ENCODE data around the gene VEGFB.

VEGFB gene

DNA sequence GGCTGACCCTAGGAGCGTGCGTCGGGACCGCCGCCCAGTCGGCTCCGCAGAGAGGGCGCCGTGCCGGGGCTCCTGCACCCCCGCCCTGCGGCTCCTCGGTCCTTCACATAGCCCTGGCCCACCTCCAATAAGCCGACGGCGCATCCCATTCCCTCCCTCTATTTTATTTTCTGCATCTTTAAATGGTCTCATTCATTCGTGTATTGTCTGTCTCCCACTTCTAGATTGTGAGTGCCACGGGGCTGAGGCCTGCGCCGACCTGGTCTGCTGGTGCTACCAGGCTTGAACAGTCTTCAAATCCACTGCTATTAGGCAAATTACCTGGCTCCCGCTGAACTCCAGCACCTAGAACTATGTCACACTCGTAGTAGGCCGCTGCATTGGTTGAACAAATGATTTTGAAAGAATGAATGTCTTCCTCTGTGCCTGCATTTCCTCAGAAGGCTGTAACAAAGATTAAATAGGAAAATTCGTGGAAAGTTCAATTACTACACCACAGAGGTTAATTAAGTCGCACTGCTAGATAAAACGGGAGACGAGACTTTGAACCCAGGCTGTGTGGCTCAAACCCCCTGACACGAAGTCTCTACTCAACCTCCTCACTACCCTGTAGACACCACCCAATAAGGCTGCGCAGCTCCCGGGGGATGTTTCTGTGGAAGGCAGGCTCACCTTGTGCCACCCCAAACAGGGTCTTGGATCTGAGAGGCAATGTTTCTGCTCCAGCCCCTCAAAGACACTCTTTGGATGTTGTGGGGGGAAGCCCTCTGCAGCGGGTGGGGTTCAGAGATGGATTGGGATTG lies 13.5 kb downstream of the VEGFB start:
- DNase-seq = peak; percentile 39

DNA sequence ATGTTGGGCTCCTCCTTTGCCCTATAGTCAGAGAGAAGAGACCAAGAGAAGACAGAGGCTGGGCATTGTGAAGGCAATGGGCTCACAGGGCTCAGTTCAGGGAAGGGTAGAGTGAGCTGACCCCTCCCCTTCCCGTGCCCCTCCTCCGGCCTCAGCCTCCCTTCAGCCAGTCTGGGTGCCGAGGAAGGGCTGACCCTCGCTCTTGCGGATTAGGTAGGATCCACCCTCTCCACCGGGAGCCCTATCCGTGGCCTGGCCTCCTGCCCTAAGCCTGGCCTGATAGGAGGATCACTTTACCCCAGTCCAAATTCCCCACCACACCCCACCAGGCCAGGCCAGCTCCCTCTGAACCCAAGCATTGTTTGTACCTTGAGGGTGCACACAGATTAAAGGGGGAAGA lies 14.2 kb downstream of the VEGFB start:
- no peak for DNase-seq

DNA sequence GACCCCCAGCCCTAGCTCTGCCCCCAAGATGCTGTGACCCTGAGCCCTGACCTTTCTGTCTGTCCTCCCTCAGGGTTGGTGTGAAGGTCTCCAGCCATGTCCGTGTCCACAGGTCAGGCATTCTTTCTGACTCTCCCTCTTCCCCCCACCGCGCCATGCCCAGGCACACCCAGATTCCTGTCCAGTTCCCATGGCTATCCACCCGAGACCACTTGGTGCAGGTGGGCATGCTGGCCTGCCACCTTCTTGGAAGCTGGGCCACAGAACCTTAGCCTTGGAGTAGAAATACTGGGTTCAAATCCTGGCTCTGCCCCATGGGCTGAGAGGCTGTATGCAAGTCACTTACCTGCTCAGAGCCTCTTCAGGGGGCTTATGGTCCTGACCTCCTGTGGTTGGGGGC lies 14.7 kb downstream of the VEGFB start:
- no peak for DNase-seq

DNA sequence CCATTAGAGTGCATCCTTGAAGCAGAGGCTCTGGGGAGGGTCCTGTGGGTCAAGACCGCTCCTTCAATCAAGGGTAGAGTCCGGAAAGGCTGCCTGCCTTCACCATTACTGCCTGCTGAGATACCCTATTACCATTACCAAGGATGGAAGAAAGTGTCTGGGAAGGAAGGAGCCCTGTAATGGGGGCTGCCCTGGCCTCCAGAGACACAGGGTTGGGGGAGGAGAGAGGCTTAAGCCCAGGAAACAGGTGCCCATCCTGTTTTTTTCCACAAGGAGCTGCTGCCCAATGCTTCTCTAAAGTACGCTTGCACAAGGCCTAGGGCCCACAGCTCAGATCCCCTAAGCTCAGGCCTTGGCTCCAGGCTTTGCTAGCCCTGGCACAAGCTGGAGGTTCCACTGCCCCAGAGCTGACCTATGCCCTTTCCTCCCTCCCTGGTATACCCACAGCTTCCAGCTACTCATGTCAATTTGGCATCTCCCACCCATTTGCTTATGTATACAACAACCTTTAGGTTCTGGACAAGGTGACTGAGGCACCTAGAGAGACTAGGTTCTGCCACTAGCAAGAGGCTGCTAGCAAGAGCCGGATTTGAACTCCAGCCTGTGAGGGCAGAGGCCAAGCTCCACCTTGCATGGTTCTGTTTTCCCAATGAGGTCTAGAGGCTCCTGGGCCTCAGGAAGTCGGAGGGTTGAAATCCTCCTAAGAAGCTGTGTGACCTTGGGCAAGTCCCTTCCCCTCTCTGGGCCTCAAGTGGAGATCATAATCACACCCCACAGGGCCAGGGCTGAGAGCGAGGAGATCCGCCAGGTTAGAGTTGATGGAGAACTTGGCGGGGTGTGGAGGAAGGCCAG lies 15.4 kb downstream of the VEGFB start:
- peak; percentile 19 for DNase-seq

DNA sequence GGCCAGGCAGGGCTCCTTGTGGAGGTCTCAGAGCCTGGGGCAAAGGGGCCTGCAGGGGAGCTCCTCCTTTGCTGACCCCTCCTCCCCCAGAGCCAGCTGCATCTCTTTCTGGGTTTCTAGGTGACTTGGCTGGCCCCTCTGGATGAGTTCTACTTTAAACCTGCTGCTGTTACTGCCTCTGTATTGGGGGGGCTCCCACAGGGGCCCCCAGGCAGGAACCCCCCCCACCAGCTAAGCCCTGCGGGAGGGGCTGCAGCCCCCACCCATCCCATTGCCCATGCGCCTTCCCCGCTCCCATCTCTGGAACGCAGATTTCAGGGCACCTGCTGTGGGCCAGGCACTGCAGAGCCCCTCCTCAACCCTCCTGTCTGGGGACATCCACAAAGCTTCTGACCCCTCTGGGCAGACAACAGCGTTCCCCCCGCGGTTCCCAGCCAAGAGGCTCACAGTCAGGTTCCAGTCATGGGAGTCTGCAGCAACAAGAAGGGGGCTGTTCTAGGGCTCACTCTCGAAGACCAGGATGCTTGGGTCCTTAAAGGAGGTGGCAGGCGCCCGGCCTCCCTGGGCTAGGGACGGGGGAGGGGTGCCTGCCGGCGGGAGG lies 16.1 kb downstream of the VEGFB start:
- DNase-seq = peak; percentile 24

DNA sequence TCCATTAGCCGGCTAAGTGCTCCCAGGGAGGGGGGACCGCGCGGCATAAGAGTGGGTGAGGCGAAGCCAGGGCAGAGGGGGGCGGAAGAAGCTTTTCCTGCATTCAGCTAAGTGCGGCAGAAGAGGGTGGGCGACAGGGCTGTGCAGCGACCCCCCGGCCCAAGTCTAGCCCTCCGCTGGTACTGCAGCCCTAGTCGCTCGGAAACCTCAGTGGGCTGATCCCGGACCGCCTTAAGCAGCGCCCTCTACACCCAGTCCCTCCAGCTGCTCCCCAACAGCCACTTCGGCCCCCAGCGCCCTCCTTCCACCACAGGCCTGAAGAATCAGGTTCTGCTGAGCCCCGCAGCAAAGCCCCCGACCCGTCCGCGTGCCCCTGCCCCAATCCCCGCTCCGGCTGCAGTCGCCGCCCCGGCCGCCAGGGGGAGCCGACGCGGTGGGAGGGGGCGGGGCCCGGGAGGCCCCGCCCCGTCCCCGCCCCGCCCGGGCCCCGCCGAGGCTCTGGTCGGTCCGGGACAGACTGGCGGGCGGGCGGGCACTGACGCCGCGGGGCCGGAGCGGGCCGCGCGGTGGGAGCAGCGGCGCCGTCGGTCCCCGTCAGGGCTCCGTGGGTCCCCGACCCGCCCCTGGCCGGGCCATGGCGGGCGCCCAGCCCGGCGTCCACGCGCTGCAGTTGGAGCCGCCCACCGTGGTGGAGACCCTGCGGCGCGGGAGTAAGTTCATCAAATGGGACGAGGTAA lies 16.8 kb downstream of the VEGFB start, which contains the start of gene PLCB3:
PLCB3 (plus strand) TSS at position 515 of the 737 bp plus-strand sequence; CDS start at position 635, 120 bp downstream.
- peak; percentile 78 for DNase-seq

DNA sequence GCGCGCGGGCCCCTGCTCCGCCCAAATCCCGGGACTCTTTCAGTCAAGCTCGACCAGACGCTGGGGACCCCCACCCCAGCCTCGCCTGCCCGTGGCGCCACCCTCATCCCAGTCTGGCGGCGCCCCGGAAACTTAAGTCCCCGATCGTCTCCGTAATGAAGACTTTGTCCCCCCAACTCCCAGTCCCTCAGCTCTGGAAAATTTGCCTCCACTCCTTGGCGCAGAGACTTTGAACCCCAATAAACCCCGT lies 17.3 kb downstream of the VEGFB start:
- DNase-seq = peak; percentile 55

DNA sequence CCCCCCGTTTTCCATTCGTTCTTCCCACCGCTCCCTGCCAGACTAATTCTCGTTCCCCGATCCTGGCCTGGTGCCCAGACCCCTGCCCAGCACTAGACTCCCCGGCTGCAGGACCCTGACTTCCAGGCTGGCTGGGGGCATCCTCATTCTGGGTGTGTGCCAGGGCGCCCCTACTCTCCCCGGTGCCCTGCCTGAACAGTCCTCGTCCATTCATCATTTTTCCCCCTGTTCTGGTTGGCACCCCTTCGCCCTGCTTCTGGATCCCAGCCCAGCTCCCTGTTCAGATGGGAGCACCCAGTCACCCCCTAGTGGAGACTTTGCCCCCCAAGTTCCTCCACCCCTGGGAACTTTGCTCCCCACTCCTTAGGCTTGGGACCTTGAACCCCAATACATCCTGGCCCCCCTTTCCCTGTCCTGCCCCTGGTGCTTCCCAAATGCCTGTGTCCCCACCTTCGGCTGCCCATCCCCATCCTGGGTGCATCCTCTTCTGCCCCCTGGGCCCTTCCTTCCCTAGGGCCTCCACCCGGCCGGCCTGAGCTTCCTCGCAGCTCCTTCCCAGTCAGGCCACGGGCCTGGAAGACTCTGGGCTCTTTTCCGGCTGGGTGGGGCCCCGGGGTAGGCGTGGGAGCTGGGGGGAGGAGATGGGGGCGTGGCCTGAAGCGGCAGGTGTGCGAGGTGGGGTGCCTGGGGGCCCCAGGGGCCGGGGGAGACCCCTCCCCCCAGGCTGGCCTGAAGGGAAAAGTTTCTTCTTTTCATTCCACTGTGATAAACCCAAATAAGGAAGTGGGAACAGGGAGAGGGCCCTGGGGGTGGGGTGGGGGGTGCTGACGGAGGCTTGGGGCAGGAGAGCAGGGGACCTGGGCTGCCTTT lies 17.9 kb downstream of the VEGFB start:
- DNase-seq = no peak

DNA sequence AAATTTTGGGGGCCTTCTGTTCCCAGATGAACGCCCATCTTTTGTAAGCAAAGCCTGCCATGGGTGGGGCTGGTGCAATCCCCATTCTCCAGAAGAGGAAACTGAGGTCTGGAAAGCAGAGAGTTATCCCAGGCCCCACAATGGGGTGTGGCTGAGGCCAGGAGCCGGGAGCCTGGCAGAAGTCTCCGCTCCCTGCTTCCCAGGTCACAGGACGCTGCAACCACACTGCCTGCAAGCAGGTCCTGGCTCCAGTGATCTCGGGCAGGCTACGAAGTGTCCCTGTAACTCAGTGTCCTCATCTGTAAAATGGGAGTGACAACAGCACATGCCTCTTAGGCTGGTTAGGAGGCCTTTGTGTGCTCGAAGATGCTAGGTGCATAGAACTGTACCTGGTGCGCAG lies 18.7 kb downstream of the VEGFB start:
- DNase-seq = no peak

DNA sequence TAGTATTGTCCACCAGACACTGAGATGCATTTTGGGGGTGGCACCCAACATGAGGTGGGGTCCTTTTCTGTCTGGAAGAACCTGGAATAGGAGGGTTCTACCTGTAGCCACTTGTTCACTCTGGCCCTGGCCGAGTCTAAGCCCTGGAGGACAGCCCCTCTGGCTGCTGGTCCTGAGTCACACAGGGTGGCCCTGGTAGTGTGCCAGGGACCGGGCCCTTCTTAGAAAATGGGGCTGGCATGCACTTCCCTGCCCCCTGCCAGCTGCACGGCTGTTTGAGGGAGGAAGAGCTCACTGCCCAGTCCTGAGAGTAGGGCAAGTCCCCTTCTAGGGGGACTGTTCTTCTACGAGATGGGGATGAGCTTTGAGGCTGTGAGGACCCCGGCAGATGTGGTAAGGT lies 19.1 kb downstream of the VEGFB start:
- no peak for DNase-seq

DNA sequence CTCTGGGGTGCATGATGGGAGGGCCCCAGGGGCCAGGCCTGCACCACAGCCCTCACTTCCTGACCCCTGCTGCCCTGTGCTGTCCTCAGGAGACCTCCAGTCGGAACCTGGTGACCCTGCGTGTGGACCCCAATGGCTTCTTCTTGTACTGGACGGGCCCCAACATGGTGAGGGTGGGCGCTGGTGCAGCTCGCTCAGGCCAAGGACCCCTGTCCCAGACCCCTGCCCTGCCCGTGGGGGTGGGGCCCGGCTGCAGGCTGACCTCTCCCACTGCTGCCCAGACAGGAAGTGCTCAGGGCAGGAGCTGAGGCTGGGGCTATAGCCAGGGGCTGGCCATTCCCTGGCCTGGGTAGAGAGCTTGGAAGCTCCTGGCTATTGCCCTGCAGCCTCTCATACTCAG lies 19.9 kb downstream of the VEGFB start:
- no peak for DNase-seq

DNA sequence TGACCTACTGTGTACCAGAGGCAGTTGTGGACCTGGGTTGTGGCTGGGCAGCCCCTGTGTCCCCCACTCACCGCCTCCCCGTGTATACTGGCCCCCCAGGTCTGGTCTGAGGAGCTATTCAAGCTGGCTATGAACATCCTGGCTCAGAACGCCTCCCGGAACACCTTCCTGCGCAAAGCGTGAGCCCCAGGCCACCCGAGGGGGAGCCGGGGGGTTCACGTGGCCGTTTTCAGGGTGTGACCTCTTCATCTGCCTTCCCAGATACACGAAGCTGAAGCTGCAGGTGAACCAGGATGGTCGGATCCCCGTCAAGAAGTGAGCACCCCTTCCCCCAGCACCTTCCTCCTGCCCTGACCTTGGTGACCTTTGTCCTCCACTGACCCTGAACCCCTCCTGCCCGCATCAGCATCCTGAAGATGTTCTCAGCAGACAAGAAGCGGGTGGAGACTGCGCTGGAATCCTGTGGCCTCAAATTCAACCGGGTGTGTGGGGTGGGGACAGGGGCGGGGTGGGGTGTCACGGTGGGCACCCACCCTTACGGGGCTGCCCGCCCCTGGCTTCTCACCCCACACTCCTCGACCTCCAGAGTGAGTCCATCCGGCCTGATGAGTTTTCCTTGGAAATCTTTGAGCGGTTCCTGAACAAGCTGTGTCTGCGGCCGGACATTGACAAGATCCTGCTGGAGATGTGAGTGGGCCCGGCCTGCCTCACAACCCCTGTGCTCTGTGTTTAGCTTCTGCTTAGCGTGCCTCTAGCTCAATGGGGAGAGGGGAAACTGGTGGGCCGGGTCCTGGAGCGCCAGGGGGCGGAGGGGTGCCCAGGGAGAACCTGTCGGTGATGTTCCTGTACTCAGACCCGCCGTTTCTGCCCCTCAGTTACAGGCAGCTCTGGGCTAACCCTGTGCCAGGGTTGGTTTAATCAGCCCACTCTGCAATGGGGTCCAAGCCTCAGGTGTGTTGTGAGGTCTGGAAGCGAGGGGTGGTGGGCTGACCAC lies 21.0 kb downstream of the VEGFB start:
- no peak for DNase-seq

DNA sequence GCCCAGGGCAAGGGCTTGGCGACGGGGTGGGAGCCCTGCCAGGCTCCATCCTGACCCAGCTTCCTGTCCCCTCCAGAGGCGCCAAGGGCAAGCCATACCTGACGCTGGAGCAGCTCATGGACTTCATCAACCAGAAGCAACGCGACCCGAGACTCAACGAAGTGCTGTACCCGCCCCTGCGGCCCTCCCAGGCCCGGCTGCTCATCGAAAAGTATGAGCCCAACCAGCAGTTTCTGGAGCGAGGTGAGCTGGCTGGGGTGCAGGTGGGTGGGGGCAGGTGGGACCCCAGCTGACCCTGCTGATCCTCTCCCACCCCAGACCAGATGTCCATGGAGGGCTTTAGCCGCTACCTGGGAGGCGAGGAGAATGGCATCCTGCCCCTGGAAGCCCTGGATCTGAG lies 21.9 kb downstream of the VEGFB start:
- no peak for DNase-seq

DNA sequence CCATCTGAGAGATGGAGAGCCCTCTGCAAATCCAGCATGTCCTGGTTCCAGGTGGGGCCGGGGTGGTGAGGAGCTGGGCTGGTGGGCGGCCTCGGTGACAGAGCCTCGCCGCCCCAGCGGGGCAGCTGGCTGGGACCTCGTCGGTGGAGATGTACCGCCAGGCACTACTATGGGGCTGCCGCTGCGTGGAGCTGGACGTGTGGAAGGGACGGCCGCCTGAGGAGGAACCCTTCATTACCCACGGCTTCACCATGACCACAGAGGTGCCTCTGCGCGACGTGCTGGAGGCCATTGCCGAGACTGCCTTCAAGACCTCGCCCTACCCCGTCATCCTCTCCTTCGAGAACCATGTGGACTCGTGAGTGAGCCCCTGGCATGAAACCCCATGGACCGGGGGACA lies 24.0 kb downstream of the VEGFB start:
- DNase-seq = no peak

DNA sequence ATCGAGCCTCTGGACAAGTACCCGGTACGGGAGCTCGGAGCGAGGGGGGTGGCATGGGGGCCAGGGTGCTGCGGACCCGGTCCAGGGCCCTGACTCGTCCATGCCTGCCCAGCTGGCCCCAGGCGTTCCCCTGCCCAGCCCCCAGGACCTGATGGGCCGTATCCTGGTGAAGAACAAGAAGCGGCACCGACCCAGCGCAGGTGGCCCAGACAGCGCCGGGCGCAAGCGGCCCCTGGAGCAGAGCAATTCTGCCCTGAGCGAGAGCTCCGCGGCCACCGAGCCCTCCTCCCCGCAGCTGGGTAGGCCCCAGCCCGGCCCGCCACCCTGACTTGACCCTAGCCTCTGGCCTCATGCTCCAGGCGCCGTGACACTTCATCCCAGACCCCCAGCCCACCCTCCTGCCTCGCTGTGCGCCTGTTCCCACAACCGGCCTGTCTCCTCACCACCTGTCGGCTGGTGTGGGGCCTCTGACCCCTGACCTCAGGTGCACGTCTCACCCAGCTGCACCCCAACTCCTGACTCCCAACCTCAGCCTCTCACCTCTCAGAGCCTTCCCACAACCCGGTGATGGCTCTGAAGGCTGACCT lies 24.7 kb downstream of the VEGFB start:
- DNase-seq = no peak

DNA sequence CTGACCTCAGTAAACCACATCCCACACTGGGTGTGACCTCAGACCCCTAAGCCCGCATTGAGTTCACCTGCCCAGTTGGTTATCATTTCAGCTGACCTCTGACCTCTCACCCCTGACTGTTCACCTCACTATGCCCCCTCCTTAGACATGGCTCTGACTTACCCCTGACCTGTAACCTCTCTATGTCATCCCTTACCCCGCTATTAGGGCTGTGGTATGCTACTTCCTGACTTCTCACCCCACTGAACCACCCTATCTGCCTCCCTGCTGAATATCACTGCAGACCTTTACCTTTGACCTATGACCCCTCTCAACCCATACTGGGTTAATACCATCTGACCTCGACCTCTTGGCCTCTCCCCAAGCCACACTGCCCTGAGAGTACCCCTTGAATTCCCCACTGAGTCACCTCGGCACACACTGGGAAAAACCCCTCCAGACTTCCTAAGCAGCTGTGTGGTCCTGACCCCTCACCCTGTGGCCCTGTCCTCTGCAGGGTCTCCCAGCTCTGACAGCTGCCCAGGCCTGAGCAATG lies 25.2 kb downstream of the VEGFB start:
- DNase-seq = no peak

DNA sequence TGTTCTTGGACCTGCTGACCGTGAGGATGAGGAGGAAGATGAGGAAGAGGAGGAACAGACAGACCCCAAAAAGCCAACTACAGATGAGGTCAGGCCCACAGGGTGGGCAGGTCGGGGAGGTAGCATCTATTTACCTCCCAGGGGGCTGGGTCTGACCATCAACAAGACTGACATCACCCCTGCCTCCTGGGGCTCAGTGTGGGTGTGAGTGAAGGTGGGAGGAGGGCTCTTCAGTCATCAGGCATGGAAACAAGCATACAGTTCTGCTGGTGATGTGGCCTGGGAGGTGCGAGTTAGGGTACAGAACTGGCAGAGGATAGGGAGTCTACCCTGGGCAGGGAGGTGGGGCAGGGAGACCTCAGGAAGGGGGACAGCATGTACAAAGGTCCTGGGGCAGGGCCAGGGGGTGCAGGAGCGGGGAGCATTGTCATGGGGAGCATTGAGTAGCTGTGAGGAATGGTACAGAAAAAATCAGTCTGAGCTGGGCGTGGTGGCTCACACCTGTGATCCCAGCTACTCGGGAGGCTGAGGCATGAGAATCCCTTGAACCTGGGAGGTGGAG lies 25.8 kb downstream of the VEGFB start:
- no peak for DNase-seq

DNA sequence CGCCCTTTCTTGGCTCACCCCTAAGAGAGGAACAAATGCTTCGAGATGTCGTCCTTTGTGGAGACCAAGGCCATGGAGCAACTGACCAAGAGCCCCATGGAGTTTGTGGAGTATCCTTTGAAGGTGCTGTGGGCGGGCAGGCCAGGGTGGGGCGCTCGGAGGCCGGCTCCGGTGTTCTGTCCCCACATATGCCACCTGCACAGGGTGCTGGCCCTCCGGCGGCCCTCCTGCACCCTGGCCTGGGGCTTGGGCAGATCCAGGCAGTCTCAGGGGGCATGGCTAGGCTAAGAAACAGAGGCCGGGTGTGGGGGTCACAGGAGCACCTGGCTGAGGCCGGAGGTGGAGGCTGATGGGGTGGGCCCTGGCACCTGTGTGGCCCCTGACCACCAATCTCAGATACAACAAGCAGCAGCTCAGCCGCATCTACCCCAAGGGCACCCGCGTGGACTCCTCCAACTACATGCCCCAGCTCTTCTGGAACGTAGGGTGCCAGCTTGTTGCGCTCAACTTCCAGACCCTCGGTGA lies 27.2 kb downstream of the VEGFB start:
- no peak for DNase-seq

DNA sequence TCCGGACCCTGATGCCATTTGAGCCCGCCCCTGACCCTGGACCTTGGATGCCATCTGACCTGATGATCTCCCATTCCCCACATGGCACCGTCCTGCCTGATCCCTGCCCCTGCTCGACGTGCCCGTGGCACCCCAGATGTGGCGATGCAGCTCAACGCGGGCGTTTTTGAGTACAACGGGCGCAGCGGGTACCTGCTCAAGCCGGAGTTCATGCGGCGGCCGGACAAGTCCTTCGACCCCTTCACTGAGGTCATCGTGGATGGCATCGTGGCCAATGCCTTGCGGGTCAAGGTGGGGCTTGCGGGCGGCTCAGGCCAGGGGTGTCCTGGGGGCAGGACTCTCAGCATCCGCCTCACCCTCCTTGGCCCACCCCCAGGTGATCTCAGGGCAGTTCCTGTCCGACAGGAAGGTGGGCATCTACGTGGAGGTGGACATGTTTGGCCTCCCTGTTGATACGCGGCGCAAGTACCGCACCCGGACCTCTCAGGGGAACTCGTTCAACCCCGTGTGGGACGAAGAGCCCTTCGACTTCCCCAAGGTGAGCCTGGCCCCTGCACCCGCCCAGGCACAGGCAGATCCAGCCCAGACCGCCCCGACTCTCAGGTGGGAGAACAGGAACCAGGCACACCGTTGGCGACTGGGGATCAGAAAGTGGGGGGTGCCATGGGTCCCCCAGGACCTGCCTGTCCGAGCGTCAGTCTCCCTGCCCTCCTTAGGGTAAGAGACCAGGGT lies 28.1 kb downstream of the VEGFB start:
- no peak for DNase-seq
